Ammon's horn (tissue), 1 donor: ENCODE results near the gene FOXO3.
"Not testable (repeated sequence)": the region's sequence is repeated elsewhere in the genome, so short reads cannot be mapped to it uniquely, and the experiment has no call there.

Experiments
- DNase-seq: peaks from one replicate; pipeline ENCODE4 v3.0.0-alpha.2; 2016; ENCODE audit warnings: low spot score

FOXO3 gene

DNA sequence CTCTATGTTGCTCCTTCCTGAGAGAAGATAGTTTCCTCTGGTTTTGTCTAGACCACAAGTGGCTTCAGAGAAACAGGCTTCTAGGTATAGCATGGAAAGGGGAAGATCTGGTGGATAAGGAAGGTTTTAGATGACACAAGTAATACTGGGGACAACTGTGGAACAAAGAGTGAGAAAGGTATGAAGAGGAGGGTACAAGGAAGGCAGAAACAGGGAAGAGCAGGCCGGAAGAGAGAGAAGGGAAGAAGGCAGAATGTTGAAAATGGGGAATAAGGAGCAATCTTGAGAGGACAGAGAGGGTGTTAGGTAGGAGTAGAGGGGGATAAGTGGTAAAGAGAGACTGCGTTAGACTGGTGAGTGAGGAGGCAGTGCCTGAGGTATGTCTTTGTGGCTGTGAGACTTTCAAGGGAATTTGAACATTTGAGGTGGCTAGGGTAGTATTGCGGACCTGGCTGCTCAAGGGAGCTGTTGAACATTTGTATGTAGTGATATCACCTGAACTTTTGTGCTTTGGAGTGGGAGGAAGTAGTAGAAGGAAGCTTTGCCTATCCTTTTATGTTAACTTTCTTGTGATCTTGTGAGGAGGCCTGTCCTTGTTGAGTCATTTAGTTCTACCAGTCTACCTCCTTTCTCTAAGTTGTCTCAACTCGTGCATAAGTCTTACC, 69.5 kb downstream of the FOXO3 start:
- DNase-seq: no peak

DNA sequence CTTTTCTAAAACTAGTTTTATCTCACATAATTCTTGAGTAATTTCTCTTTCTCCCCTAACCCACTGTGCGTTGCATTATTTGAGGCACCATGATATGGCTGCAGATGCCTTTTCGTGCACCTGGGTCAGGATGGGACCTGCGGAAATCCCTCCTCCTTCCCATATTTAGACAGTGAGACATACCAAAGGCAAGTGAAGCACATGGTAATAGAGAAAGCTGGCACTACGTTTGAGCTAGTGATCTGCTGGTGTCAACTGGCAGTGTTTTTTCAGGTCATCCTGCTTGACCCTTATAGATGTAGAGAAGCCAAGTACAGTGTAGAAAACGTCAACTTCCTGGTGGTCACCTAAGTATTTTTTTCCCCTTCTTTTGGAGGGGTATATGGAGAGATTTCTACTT, 71.7 kb downstream of the FOXO3 start:
- no peak for DNase-seq

DNA sequence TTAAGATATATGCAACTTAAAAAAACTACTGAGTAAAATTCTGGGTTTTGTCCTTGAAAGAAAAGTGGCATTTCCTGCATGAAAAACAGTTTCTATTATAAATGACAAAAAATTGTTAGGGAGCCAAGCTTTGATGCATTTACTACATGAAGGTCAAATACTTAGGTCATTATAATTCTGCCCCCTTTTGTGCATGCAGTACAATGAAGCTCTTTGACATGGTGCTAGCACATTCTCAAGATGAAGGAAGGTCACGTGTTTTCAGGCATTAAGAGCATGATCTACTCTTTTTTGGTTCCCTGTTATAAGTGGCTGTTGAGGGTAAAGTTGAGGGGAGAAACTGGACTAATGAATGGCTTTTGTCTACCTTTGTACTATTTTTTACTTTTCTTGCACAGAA, 72.7 kb downstream of the FOXO3 start:
- DNase-seq: peak; percentile 57

DNA sequence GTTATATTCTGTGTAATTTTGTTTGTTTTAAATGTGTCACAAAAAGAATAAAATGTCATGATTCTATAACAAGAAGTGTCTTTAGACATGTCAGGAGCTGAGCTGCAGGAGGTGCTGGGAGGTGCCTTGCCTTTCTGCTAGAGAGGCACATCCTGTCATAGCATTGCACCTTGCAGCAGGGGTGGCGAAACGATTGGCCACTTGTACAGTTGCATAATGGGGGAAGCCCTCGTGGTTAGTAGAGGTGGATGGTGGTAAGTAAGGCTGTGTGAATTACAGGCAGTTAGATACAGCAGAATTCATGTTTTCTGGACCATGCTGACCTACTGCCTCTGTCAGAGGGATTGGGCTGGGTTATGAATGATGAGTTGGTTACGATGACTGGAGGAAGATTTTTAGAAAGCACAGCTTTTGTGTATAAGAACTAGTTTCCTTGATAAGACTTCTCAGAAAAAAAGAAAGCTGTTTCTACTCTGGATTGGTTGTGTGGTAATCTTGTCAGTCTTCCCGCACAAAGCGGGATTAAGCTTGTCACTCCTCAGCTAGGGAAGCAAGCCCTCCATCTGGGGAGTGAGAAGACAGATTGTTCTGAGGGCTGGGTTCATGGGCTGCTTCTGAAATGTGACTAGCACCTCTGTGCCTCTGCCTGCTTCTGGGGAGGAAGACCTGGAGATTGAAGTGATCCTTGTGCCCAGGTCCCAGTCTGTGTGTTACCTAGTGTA, 74.9 kb downstream of the FOXO3 start:
- no peak for DNase-seq

DNA sequence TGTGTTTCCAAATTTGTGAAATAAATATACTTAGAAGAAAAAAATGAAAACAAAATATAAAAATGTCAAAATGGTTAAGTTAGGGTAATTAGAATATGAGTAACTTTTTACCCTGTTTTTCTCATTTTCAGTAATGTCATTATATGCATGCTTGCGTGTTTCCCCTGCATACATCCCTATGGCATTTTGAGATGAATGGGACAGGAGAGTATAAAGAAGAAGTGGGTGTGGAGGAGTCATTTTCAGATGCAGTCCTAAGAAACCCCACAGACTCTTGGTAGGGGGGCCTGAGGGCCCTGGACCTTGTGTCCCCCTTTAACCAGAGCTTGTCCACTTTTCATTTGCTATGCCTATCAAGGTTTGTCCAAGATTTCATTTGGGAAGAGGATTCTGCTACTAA, 77.2 kb downstream of the FOXO3 start:
- DNase-seq: no peak

DNA sequence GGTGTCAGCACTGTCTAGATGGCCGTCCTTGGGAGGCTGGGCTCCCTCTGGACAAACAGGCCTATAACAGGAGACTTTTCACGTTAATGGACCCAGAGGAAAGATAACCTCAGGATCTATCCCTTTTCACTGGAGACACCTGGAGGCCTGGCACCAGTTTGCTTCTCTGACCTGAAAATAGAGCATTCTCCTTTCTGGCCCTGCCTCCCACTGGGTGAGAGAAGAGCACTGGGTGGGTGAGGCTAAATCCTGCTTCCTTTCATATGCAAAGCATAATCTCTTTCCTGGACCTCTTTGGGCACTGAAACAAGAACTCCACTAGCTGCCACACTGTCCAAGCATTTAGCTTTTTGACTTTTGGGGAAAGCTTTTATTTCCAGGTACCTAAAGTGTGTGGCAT, 78.3 kb downstream of the FOXO3 start:
- no peak for DNase-seq

DNA sequence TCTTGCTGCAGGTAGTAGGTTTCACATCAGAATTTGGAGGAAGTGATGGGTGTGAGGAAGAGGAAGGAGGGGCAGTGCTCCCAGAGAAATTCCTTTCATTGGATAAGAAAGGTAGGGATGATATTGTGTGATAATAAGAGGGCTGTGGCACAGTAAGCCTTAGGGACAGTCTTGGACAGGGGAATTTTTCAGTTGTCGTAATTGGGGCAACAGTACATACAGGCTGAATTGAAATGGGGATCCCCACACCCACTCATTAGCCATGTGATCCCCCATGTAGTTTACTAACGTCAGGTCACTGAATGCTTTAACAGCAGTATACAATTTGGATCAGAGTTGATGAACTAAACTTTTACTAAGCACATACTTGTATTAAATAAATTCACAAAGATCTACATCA, 79.4 kb downstream of the FOXO3 start:
- DNase-seq: no peak

DNA sequence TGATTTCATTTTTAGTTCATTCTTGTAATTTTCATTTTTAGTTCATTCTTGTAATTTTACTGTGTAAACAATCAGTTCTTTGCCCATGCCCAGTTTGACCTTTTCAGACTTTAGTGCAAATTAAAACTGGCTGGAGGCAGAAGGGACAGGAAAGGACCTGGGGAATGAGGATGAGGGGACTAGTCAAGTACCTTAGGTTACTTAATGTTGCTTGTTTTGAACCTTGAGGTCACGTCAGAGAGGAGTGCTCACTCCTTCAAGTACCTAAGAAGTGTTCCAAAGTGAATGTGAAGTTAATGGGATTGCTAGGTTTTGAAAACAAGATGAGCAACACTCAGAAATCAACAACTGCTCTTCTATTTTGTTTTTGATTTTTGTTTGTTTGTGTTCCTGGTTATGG, 82.5 kb downstream of the FOXO3 start:
- no peak for DNase-seq

DNA sequence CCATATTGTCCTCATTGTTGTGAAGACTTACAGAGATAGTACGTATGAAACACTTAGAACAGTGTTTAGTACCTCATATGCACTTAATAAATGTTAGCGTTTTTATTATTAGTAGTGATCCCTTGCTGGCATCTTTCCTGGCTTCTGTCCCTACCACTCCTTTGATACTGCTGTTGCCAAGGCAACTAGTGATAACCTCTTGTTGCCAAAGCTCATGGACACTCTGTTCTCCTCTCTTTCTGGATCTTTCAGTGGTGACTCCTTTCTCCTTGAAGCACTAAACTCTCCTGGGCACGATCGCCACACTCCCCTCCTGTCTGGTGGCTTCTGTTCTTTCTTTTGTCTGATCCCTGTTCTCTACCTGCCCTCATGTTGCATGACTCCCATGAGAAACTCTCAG, 83.5 kb downstream of the FOXO3 start:
- no peak for DNase-seq

DNA sequence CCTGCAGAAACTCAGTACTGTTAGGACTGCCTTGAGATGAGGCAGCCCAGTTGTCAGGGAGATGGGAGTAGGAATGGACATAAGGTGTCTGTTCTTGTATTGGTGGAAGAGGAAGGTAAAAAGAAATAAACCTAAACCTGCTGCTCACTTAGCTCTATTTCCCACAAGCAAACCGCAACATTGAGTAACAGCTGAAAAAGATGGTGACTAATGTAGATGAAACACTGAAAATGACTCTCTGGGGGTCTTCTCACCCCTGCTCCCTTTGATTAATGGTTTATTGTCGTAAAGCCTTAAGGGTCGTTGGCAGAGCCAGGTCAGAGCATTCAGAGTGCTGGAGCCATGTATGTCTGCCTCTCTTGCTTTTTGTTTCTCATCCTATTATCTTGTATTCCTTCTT, 87.5 kb downstream of the FOXO3 start:
- DNase-seq: no peak

DNA sequence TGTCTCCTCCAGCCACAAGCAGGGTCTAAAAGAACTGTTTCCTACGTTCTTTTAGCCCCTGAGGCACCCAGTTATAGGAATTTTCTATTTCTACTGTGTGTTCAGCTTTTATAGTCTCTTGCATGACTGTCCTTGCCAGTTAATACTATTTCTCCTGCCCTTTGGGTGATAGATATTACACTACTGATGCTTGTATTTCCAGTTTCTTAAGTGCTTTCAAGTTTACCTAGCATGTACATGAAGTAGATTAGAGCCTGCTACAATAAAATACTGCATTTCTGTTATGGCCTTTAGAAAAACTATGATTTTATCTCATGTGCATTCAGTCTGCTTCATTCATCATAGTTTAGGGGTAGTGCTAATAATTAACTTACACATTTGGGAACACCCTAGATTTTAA, 89.6 kb downstream of the FOXO3 start:
- no peak for DNase-seq

DNA sequence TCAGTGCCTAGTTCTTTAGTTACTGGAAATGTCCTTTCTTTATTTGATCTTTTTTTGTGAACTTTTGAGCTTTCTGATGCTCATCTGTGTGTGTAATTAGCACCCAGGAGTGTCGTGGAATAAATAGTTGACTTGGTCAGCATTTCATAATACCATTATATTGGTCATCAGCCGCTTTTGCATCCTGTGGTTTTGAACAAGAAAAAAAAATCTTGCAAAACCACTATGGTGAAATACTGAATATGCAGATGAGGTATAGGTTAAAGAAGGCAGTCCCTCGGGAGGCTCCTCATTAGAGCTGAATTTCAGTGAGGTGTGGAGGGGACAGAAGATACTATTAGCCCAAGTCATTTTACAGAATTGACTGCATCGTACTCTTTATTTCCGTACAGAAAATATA, 90.1 kb downstream of the FOXO3 start:
- no peak for DNase-seq

DNA sequence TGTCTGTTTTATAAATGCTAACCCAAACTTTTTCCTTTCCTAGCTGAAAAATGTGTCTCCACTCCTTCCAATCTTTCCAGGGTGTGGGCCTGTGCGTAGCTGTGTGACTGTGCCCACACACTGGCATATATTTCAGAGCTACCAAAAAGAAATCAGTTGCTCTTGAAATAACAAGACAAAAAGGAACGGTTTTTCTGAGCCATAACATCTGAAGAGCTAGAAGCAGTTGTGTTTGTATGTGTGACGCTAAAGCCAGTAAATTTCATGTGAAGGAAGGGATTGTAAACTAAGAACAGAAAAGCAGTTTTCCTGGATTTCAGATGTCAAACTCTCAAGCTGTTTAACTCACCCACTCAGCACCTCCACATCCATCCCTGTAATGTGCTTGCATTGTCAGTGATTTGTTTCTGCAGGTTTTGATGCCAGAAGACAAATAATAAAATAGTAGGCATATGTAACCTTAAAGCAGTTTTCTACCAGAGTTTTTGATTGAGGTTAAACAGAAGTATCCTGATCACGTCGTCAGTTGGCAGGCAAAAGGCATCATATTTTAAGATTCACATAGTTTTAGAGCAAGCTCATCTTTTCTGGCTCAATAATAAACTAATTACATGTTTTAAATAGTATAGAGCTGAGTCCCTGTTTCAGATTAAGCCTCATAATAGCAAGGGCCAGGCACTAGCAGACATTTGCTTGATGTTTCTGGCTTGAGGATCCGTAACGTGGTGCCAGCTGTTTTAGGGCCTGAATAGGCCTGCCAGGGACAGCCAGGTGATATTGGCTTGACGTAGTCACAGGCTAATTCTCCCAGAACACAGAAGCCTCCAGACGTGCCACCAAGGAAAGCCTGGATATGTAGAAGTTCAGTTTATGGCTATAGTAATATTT, 90.9 kb downstream of the FOXO3 start:
- DNase-seq: peak; percentile 36

DNA sequence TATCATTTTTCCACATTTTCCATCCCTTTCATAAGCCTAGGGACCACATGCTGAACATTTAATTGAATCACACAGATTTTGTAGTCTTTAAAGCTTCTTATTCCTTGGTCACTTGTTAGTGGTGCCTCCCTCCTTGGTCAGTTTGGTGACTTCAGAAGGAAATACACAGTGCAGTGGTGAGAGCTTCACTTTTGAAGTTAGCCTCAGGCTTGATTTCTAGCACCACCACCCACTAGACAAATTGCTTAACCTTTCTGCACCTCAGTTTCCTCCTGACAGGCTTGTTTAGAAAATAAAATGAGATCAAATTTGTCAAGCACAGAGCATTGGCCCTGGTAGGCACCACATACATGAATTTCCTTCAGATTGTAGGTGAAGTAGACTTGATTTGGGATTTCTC, 91.7 kb downstream of the FOXO3 start:
- no peak for DNase-seq

DNA sequence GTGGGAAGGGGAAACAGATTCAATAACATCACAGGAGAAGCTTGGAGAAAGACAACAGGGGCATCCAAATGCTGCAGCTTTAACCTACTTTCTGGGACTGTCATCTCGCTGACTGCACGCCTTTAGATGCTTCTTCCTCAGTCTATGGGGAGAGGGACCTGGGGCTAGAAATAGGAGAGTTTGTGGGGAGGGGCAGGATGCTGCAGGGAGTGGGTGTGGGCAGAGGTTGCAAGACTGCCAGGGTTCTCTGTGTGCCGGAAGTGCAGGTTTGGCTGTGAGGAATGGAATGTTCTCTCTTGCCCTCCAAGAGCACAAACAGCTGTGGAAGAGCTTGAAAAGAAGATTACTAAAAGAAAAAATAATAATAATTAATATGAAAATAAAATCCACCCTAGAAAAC, 93.2 kb downstream of the FOXO3 start:
- DNase-seq: peak; percentile 40

DNA sequence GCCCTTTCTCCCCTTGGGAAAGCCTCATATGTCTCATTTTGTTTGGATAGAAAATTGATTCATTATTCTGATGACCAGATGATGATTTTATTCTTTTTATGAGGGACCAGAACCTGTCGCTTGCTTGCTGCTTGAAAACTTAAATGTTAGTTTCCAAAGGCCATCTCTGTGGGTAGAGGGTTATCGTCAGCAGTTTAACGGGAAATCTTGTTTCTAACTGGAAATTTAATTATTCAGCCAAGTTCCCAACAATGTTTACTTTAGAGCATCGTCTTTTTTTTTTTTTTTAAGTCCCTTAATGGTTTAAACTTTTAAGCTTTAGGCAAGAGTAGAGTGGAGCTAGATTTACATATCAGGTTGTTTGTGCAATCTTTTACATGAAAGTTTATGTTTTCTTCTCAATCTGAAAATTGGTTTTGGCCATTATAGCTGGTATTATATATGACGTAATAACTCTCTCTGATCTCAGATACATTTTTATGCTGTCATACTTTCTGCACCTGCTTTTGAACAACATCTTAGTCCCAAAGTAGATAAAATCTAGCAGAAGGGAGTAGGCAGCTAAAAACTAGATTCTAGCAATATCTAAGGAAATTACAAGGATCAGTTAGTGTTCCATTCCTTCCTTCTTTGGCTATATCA, 93.9 kb downstream of the FOXO3 start:
- no peak for DNase-seq

DNA sequence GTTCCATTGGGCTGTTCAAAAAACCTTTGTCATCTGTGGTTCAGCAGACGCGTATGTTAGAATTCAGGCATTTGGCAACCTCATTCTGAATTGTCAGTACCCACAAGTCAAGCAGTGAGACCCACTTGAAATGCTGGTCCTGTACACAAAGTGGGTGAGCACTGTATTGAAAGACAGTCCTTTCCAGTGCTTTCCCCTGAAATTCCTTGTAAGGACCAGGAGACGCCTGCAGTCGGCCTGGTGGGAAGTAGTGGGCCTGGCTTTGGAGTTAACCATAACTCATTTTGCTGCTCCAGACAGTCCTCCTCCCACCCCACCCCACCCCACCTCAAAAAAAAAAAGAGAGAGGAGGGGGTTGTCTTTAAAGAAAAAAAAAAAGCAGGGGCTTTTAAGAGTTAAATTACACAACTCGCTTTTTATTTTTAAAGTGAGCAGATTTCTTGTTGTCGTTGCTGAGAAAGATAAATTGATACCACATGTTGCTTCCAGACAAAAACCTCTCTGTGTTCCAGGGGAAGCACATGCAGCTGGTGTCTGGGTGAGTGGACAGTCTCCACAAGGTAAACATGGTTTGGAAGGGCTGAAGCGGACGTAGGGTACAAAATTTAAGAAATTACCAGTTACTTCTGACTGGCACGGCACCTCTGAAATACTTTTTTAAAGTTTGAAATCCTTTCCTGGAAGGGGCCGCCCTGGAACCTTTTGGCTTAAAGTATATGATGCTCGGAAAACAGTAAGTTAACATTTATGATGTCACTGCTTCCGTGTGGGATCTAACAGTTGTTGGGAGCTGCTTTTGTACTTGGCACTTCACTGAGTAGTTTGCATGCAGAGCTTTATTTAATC, 95.3 kb downstream of the FOXO3 start:
- DNase-seq: peak; percentile 63

DNA sequence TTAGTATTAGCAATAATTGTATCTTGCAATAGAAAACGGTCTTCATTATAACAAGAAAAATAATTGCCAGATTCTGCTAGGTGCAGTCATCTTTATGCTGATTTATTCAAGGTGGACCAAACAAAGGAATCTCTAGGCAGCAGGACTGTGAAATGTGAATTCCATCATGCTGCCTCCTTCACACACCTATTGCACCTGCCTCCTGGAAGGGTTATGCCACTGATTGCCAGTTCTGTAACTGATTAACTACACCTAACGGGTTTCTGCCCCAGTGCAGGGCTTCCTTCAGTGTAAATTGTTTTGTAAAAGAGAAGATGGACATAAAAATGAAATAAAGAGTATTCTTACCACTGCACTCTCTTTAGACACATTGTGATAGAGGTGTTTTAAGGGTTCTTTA, 96.1 kb downstream of the FOXO3 start:
- DNase-seq: no peak

DNA sequence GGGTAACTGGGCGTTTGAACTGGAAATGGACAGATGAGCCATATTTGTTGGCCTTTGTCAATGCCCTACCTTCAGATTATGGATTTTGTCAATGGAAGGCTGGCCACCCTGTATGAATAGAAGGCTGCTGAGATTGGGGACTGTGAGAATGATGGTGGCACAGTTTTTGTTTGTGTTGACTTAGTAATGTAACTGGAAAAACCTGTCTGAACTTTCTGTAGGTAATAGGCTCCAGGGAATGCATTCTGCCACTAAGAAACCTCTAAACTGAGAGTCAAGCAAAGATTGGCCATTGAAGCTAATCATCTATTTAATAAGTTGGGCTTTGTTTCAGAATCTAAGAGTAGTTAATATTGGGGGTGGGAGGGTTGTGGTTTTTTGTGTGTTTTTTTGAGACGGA, 97.5 kb downstream of the FOXO3 start:
- no peak for DNase-seq

DNA sequence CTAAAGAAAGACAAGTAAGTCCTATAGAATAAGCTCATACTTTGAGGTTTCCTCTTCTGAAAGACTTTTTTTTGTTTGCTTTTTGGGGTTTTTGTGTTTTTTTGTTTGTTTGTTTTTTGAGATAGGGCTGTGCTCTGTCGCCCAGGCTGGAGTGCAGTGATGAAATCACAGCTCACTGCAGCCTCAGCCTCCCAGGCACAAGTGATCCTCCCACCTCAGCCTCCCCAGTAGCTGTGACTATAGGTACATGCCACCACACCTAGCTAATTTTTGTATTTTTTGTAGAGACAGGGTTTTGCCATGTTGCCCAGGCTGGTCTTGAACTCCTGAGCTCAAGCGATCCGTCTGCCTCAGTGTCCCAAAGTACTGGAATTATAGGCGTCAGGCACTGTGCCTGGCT, 98.1 kb downstream of the FOXO3 start:
- DNase-seq: not testable (repeated sequence)

DNA sequence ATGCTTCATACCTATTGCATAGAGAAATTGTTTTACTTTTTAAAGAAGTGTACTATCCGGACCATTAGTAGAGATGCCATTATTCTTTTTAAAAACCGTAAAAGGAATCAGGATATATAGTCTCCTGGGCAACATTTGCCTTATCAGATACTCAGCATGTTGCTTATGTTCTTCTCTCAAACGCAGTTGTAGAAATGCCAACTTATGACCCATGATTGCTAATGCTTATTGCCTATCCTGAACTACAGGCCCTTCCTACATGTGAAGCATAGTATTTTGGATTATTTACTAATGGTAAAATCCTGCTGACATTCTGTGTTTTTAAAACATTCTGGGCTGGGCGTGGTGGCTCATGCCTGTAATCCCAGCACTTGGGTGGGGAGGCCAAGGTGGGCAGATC, 99.5 kb downstream of the FOXO3 start:
- no peak for DNase-seq

DNA sequence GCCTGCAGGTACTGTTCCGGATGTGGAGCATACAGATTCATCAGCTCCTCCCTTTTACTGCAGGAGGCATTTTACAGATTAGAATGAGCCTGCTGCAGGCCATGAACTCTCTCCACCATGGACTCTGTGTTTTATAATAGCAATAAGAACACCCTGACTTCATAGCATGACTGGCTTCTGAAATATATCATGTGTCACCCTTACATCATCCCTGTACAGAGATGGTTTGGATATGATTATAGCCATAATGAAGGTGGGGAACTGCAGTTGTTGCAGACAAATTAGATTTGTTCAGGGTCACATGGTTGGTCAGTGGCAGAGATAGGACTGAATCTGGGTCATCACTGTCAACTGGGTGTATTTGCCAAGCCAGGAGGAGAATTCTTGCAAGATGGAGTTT, 100.7 kb downstream of the FOXO3 start:
- no peak for DNase-seq
